GM19397 (cell line): Measurements from ENCODE around the gene FRRS1.

Experiments used
- ATAC-seq: cut with Tn5 transposase; IDR thresholded peaks from one replicate; pipeline ENCODE4 v1.9.1; 2021; ENCODE audit warnings: mild to moderate bottlenecking, moderate library complexity; ENCODE audit not compliant: unreplicated experiment

The FRRS1 gene

DNA sequence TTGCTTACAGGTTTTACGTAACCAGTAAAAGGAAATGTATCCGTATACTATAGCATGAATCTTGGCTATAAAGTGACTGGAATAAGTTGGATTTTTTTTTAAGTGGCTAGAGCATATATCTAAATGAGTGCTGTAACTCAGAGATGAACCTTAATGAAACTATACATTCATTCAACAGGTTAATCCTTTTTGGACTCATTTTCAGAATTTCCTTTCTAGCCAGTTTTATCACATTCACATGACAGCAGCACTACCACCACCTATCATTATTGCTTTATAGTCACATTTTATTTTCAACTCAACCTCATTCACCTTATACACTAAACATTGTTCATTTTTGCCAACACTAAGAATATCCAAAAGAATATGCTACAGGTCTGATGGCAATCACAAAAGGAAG lies 30.6 kb downstream of the FRRS1 start:
- no peak for ATAC-seq

DNA sequence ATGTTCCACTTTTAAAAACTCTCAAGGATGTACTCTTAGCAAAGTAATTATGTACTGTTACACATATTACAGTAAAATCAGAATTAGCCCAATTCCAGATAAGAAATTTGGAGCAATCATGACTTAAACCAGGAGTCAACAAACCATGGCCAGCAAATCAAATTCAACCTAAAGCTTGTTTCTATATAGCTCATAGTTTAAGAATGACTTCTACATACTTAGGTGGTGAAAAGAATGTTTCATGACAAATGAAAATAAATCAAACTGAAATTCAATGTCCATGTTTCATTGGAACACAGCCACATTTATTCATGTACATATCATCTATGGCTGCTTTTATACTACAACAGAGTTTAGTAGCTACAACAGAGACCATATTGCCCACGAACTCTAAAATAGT lies 35.1 kb downstream of the FRRS1 start:
- no peak for ATAC-seq

DNA sequence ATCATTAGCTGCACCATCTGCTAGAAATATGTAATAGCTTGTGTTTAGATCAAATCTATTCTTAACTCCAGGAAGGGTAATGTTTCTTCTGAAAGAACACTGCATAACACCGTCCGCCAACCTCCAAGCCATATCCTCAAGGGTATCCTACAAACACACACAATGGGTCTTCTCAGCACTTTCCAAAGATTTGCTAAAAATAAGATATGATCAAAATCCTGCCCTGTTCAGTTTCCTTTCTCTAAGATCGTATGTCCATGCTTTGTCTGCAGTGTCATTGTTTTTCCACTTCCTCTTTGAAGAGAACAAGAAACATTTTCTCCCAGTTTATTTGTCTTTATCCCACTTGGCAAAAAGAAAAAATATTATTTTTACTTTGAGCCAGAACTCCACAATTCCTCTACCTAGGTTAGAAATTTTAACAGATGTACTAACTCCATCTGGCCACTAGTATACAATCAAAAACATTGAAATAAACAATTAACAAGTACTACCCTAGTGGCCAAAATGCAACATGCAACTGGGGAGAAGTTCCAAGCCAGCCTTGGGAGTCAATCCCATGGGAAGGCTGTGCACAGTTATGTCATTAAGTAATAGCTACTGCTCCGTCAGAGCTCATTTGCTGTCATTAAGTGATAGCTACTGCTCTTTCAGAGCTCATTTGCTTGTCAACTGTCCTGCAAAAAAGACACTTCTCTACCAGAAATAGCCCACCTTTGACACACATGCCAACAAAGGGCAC lies 37.8 kb downstream of the FRRS1 start:
- ATAC-seq, result no peak

DNA sequence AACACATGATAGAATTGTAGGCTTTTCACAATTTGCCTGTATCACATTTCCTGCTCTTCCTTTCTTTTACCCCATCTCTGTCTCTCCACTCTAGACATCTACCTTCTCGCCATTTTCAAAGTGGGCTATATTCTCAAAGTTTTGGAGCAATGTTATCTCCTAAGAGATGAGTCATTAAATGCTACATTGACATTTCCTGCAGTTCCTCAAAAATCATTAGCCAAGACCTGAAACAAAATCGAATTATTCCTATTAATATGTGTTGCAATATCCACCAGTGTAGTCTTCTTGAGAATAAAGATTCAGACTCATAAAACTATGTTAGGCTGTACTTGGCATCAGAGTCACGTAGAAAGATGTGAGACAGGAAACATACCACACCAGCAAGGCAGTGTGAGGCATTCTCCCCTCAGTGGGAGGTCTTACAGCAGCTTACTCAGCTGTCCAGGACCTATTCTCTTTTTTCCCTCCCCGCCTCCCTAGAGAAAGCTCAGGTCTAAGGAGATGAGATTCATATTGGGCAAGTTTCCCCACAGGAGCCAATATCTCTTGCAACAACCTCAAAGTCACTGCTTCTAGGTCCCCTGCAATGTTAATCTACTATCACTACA lies 38.8 kb downstream of the FRRS1 start:
- no peak for ATAC-seq

DNA sequence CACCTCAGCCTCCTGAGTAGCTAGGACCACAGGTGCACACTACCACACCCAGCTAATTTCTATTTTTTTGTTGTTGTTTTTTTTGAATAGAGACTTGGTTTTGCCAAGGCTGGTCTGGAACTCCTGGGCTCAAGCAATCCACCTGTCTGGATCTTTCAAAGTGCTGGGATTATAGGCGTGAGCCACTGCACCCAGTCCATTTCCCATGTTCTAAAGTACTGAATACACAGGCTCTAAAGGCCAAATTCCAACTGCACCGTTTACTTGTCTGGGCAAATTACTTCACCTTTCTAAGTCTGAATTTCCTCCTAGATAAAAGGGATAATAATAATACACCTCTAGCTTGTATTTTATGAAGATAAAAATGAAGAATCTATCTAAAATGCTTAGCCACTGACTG lies 39.6 kb downstream of the FRRS1 start:
- no peak for ATAC-seq

DNA sequence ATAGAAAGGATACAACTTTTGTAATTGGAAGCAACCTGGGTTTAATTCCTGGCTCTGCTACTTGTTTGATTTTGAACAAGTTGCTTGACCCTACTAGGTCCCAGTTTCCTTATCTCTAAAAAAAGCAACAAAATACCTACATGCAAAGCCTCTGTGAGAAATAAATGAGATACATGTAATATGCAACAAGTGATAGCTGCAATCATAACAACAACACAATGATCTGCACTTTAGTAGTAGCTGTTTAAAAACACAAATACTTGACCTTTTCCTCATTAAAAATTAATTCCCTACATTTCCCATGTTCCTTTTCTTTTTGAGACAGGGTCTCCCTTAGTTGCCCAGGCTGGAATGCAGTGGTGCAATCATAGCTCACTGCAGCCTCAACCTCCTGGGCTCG lies 40.0 kb downstream of the FRRS1 start:
- no peak for ATAC-seq

DNA sequence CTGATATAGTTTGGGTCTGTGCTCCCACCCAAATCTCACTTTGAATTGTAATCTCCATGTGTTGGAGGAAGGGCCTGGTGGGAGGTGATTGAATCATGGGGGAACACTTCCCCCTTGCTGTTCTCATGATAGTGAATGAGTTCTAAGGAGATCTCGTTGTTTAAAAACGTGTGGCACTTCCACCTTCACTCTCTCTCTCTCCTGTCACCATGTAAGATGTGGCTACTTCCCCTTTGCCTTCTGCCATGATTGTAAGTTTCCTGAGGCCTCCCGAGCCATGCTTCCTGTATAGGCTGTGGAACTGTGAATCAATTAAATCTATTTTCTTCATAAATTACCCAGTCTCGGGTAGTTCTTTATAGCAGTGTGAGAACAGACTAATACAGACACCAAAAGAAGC lies 40.4 kb downstream of the FRRS1 start:
- no peak for ATAC-seq

DNA sequence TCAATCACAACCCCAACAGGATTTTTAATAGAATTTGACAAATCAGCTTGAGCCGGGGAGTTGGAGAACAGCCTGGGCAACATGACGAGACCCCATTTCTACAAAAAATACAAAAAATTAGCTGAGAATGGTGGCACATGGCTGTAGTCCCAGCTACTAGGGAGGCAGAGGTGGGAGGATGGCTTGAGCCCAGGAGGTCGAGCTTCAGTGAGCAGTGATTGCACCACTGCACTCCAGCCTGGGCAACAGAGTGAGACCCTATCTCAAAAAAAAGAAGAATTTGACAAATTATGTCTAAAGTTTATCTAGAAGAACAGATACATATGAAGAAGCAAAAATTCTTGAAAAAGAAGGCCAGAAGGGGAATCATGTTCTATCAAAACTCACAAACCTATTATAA lies 43.2 kb downstream of the FRRS1 start:
- ATAC-seq, result no peak

DNA sequence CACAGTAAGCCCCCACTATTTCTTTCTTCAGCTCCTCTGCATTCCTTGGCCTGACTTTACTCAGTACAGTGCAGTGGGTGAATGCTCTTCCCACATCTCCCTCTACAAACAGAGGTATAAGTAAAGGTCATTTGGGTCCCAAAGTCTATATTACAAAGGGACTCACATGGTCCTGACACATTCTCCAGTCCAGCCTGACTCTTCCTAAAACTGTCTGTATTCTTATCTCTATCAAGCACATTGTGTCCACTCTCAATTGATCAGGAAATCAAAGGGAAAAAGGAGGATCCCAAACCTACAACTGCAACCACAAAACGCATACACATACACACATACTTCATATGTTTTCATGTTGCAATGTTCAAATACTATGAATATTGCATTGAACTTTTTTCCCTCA lies 49.4 kb downstream of the FRRS1 start:
- no peak for ATAC-seq

DNA sequence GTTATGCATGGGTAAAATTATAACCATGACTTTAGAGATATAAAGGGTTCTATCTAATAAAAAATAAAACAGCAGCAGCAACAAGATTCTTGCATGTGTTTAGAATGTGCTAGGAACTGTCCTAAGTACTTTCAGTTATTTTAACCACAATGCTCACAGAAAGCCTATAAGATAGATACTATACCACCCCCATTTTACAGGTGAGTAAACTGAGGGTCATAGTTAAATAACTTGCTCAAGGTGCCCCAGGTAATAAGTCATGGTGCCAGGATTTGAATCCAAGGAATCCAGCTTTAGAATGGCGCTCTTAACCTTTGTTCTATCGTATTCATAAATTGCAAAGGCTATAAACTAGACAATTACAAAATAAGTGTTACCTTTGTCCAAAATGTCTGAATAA lies 53.4 kb downstream of the FRRS1 start:
- ATAC-seq, result no peak

DNA sequence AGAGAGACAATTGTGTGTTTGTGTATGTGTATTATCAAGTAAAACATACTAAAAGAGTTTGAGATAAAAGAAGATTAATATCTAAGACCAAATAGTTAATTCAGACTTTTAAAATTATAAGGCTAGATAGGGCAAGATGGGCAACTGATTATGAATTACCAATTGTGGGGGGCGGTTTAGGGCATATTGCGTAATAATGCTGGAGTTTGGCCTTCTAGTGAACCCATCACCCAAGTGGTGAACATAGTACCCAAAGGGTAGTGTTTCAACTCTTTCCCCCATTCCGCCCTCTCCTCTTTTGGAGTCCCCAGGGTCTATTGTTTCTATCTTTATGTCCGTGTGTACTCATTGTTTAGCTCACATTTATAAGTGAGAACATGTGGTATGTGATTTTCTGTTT lies 55.4 kb downstream of the FRRS1 start:
- ATAC-seq, result no peak

DNA sequence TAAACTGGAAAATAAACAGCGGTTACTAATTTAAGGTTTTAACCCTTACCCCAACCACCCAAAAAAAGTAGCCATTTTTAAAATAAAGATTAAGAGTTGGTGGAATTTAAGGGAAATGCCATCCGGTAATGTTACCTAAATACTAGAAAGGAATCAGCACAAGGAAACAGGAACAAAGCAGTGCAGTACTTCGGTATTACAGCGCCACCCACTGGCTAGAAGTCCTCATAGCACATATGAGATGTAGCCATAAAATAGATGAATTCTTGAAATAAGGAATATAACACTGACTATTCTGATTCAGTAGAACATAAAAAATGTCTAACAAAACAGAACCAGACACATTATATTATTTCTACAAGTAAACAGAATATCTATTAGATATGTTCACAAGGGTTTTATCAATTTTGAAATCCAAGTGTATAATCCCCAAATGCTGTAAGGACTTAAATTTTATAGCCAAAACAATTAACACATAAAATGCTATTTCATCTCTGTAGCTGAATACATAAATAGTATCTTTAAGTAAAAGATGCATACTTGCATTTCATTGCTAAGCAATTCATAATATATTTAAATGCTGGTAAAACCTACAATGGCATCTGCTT lies 58.8 kb downstream of the FRRS1 start:
- peak; percentile 74 for ATAC-seq

DNA sequence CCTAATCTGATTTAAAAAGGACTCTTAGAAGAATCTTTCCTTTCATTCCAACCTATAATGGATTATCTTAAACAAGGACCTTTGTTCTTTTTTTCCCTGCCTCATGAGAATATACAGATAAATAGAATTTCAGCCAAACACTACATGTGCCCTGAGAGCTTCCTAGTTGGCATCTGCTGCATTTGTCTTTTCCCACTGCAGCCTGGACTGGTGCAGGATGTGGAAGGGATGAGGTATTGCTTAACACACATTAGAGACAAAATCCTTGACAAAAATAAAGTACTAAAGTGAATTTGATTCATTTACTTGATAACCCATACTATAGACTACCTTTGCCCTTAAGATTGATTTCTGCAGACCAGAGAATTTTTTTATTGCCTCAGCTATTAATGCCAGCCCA lies 61.0 kb downstream of the FRRS1 start:
- ATAC-seq, result no peak

DNA sequence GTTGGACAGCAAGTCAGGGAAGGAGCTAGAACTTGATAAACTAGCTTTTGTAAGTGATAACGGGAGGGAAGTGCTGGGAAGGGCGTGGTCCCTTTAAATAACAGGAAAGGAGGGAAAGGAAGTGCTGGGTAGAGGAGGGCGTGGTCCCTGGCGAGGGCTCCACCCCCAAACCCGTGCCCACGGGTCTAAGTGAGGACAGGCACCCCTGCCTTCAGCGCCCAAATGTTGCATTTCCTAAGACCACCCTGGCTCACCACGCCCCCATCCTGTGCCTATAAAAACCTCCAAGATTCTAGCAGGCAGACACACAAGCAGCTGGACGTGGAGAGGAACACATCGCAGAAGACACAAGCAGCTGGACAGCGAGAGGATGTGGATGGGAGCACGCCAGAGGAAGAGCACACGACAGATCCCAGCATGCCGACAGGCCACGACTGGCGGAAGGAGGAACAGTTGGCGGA lies 62.0 kb downstream of the FRRS1 start:
- ATAC-seq, result no peak

DNA sequence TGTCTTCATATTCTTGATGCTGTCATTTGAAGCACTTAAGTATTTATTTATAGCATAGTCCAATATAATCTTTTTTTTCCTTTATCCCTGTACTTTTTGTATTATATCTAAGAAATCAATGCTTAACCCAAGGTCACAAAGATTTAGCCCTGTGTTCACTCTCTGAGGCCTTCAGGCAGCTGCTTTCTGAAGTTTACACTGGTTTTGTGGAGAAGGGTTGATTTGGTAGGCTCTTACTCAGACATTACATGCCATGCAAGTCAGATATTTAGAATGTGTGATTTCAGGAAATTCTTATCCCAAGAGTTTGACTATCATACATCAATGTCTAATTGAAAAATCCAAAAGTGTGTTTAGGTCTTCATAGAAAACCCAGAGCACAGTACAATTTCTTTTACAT lies 64.2 kb downstream of the FRRS1 start:
- no peak for ATAC-seq

DNA sequence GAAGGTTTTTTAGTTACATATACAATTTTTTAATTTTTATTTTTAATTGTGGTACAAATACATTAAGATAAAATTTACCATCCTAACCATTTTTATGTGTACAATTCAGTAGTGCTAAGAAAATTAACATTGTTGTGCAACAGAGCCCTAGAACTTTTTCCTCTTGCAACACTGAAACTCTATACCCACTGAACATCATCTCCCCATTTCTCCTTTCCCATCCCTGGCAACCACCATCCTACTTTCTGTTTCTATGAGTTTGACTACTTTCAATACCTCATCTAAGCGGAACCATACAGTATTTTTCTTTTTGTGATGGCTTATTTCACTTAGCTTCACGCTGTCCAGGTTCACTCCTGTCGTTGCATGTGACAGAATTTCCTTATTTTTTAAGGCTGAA lies 66.4 kb downstream of the FRRS1 start:
- no peak for ATAC-seq

DNA sequence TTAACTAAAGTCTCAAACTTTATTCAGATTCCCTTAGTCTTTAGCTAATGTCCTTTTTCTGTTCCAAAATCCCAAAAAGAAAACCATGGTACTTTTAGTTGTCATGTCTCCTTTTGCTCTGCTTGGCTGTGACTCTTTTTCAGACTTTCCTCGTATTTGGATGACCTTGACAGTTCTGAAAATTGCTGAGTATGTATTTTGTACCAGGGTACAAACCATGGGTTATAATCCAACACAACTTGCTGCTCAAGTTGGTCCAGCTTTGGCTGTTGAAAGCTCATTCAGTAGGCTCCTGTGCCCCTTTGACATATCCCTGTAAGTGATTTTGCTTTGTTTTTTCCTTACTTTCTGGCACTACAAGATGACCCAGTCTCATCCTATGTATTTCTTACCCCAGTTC lies 68.9 kb downstream of the FRRS1 start:
- ATAC-seq, result no peak

DNA sequence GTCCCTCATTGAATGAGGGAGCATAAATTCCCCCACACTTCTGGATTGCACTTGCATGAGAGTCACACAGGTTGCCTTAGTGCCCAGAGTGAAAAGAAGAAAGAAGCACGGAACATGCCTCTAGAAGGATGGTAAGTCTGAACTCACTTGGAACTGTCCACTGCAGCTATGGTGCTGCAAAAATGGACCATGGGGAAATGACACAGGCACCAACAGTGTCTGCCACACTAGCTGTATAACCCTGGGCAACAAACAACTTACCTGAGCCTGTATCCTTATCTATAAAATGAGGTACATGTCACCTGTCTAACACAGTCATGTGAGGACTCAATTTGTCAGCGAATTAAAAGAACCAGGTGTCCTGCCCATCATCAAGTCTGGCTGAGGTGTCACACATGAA lies 69.8 kb downstream of the FRRS1 start:
- no peak for ATAC-seq

DNA sequence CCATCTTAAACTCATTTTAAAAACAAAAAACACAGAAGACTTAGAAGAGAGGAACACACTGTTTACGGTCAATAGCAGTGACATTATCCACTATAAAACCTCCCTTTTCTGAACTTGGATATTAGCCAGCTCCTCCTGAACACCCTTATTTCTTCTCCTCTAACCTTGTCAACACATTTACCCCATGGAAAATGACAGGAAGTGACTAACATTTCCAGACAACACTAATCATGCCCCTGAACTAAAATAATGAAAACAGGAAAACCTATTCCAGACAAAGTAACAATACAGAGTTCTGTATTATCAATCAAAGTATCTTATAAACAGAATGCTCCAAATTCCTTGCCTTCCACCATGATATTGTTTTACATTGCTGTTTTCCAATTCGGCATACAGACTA lies 75.3 kb downstream of the FRRS1 start:
- ATAC-seq, result no peak

DNA sequence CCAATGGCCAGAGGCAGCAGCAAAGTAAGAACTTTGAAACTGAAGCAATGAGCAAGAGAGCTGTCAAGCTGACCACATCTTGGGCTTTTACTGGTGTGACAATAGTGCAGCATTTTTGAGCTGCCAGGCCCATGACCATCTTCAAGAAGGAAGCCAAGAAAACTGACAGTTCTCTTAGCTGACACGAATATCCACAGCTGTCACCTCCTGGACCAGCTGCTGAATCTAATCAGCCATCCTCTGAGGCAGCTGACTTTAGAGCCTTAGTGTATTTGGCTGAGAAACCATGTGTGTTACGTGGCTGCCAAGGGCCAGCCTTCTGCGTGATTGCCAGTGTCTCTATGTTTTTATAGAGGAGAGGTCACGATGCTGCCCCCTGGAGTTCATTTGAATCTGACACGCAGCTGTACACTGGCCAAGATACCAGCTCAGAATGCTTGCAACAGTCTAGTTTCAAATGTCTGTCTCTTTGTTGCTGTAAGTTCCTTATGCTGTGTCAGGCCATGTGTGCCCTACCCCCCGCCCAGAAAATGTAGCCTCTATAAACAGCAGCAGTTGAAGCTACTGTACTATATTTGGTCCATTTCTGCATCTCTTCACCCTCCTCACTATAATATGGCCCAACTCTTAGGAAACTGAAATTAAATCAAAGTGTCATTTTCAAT lies 80.8 kb downstream of the FRRS1 start:
- ATAC-seq, result peak; percentile 79

DNA sequence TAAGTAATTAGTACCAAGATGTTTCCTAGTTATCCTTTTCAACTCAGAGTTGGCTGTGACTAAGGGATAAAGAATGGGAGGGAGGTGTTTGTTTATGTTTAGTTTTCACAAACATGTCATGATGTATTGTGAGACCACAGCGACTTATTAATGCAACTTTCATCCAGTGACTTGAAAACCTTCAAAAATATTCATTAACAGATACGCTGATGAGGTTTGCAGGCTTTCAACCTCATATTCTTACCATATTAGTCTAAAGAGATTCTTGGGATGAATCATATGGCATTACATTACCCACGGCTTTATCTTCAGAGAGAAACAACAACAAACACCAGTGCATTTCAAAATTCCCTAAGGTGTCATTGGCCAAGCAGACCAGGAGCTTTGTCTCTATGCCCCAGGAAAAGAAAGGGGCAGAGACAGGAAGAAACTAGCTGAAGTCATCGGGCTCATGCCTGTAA lies 84.1 kb downstream of the FRRS1 start:
- no peak for ATAC-seq

DNA sequence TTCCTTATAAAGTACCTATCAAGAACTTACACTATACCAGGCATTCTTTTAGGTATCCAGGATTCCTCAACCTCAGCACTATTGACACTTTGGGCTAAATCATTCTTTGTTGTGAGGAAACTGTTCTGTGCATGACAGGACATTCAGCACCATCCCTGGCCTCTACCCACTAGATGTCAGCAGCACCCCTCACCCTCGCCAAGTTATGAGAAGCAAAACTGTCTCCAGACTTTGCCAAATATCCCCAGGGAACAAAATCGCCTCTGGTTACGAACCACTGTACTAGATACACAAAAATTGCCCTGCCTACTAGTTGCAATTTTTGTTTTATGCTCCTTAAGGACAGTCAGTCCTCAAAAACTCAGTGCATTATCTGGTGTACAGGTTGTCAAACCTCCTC lies 84.9 kb downstream of the FRRS1 start:
- no peak for ATAC-seq
